HG02571 (cell line): ENCODE results near the gene ITGB3.

ENCODE experiments used
- ATAC-seq: cut with Tn5 transposase; IDR thresholded peaks from one replicate; pipeline ENCODE4 v1.9.1; 2021; ENCODE audit warnings: mild to moderate bottlenecking, moderate library complexity; ENCODE audit not compliant: unreplicated experiment

Gene ITGB3

DNA sequence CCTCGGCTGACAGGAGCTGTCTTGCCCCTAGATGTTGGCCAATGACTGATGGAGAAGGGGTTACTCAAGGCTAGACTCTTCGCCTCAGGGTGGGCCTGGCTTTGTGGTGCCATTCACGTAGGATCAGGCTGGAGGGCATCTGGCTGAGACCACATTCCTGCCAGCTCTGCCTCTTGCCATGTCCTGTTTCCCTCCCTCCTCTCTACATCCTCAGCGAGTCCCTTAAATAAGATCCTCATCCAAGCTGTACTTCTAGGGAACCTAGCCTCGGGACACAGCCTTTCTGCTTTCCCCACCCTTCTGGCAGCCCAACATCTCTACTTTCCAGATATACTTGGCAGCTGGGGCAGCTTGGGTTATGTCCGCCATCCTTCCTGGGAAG lies 42.2 kb downstream of the ITGB3 start:
- no peak for ATAC-seq

DNA sequence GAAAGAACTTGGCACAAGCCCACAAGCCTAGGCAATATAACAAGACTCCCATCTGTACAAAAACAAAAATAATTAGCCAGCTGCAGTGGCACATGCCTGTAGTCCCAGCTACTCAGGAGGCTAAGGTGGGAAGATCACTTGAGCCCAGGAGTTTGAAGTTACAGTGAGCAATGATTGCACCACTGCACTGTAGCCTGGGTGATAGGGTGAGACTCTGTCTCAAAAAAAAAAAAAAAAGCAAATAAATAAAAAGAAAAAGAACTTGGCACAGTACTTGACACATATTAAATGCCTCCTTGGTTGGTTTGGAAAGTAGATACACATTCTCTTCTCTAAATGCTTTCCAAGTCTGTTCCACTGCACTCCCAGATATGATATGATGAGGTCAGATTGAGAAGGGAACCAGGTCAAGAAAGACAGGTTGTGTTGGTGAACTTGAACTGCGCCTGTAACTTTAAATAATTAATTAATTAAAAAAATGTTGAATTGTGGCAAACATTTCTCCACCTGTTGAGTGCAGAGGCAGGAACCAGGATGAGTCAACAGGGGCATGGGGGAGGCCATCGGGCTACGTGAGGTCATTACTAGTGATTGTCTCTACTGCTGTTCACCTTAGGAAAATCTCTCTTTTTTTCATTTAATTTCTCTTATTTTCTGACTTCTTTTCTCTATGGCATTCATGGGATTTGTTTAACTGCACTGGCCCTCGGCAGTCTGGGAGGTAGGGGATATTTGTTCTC lies 44.2 kb downstream of the ITGB3 start:
- ATAC-seq, result no peak

DNA sequence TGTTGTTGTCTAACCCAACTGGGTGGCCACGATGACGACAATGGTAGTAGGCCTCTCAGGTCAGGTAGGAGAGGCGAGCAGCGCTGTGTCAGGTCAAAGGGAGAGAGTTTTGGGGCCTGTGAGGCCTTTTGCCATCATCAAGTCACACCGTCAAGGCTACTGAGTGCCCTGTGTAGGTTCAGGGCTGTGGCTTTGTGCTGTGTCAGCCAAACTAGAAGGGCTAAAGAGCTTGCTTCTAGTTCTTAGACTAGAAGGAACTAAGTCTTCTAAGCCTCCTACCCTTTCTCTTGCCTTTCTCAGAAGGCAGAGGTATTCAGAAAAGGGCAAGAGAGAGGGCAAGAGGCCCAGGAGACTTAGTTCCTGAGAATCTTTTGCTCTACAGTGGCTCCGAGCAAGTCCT lies 45.1 kb downstream of the ITGB3 start:
- ATAC-seq, result no peak

DNA sequence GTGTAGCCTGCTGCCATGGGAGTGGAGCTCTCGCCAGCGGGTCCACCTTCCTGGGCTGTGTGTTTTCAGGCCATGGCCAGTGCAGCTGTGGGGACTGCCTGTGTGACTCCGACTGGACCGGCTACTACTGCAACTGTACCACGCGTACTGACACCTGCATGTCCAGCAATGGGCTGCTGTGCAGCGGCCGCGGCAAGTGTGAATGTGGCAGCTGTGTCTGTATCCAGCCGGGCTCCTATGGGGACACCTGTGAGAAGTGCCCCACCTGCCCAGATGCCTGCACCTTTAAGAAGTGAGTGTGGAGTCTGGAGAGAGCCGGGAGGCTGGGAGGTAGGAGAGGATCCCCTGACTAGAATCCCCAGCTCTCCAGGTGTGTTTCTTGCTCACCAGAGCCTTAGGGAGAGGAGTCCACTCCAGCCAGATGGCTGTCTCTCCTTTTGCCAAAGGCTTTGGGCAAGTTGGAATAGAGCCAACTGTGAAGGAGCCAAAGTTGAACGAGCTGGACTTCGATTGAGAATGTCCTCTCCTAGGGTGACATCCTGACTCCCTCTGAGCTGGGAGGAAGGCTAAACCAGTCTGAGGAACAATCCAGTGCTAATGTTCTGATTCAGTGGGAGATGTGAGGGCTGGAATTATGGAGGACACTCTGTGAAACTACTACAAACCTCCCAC lies 45.7 kb downstream of the ITGB3 start:
- ATAC-seq, result no peak

DNA sequence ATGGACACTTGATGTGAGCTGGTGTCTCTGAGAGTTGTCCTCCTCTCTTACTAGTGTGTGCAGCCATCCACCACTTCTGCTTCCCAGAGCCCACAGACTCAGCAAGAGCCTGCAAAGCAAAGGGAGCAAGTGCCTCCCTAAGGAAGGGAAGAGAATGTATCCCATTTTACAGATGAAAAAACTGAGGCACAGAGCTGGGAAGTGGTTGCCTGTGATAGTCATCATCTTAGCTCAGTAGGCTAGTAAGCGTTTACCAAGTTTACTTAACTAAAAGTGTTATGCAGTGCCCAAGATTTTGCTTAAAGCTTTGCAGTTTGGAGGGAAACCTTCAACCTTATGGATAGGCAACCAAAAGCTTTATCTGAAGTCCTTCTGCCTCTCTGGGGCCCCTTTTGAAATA lies 47.1 kb downstream of the ITGB3 start:
- ATAC-seq, result no peak

DNA sequence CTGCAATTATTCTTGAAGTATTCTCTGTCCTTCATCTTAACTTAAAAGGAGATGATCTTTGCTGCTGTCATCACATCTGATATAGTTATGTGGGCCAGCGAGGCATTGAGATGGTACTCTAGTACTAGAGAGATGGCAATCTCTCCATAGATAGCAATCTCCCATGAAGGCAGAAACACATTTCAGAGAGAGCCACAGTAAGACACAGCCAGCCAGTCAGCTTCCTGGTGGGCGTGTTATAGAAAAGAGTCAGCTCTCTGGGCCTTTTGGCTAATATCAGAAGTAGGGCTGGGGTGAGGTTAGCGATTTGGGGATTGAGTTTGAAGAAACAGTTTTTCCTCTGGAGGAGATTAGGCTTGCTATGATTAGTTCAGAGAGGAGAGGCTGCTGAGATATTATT lies 47.5 kb downstream of the ITGB3 start:
- ATAC-seq, result no peak

DNA sequence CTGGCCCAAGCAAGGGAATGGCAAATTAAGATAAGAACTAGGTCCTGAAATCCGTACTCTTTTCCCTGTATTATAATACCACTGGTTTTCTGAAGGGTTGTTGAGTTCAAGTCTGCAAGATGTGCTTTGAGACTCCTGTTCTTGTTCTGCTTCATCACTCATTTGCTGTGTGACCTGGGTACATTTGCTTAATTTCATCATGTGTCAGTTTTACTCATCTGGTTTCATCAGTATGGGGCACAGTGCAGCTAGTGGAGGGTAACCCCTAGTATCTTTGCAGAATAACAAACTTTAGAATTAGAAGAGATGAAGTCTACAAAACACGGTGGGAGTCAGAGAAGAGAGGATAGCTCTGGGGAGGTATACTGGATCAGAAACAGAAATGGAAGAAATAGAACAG lies 48.2 kb downstream of the ITGB3 start:
- ATAC-seq, result no peak

DNA sequence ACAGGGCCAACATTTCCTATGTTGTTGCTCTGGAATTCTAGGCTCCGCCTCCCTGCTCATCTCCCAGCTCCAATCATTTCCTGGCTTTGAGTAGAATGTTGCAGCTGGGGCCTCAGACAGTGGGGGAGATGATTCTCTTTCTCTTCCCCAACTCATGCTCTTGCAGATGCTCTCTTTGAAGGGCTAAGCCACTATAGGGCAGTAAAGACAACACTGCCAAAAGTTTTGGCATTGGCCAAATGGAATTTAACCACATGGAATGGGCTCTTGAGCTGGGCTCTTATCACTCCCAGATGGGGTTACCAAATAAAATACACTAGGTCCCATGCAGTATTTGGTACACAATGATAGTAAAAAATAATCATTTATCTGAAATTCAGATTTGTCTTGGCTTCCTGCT lies 50.6 kb downstream of the ITGB3 start:
- no peak for ATAC-seq

DNA sequence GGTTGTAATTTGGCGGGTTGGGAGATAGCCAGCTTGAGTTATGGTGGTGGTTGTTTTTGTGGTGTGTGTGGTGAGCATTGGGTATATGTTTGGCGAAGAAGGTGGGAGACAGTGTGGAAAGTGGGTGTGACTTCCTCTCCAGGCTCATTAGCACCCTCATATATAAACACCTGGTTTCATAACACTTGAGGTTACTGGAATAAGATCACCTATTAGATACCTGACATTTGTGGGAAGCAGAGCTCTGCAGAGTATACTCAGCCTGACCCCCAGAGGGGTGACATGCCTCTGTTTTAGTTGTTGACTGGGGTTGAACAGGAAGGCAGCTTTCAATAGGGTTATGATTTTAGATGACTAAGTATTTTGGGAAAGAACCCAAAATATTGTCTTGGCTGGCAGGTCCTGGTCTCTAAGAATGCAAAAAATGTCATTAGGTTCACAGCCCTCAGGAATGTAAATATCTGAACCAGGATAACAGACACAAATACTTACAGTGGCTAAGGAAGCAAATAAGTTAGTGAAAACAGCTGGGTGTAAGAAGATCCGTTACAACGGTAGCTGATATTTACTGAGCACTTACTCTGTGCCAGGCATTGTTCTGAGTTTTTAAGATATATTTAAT lies 51.8 kb downstream of the ITGB3 start:
- ATAC-seq, result no peak

DNA sequence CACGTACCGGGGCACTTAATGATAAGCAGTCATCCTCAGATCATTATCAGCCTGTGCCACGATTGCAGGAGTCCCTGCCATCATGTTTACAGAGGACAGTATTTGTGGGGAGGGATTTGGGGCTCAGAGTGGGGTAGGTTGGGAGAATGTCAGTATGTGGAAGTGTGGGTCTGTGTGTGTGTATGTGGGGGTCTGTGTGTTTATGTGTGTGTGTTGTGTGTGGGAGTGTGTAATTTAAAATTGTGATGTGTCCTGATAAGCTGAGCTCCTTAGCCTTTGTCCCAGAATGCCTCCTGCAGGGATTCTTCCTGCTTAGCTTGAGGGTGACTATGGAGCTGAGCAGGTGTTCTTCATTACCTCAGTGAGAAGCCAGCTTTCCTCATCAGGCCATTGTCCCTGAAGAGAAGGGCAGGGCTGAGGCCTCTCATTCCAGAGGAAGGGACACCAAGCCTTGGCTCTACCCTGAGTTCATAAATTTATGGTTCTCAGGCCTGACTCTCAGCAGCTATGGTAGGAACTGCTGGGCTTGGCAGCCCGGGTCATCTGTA lies 56.6 kb downstream of the ITGB3 start:
- no peak for ATAC-seq

DNA sequence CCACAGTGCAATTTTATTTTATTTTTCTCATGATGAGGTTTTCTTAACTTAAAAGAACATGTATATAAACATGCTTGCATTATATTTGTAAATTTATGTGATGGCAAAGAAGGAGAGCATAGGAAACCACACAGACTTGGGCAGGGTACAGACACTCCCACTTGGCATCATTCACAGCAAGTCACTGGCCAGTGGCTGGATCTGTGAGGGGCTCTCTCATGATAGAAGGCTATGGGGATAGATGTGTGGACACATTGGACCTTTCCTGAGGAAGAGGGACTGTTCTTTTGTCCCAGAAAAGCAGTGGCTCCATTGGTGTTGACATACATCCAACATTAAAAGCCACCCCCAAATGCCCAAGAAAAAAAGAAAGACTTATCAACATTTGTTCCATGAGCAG lies 57.8 kb downstream of the ITGB3 start:
- no peak for ATAC-seq

DNA sequence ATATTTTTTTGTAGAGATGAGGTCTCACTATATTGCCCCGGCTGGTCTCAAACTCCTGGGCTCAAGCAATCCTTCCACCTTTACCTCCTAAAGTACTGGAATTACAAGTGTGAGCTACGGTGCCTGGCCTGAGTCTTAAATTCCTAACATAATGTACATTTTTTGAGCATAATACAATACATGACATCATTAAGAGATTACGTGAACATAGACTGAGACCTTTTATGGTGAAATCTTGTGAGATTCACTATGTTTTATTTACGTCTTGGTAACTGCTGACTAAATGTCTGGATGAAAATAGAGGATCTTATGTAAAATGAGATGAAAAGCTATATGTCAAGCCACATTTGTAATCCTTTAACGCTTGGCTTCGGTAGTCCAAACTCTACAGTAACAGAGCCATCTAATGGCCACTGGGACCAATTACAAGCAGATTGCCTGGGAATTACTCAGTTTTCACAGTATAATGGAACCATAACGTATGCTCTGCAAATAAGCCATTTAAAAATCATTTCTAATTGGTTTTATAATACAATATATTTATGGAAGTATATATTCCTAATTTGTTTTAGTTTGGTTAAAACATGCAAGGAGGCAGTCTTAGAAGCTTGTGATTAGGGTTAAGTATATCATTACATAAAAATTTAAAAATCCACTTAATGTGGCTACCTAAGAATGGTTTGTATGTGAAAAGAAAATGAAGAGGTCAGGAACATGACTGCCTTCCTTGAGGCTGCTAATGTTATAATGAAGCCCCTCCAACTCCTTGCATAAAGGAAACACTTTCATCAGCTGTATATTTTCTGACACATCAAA lies 62.0 kb downstream of the ITGB3 start:
- ATAC-seq, result no peak

DNA sequence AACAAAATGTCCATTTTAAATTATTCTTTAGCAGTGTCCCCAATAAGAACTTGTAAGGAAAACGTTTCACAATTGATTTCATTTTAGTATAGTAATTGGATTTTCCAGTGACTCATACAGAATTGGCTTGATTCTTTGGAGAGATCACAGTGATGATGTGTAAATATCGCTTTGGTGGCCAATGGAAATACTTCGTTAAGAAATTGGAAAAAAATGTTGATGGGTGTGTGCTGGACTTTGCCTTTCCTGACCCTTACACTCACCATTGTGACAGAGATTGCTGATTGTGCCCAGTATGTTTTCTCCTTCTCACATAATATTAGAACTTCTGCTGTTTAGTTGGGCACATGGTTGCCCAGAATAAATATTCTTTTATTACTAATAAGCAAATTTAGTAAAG lies 62.7 kb downstream of the ITGB3 start:
- ATAC-seq, result no peak

DNA sequence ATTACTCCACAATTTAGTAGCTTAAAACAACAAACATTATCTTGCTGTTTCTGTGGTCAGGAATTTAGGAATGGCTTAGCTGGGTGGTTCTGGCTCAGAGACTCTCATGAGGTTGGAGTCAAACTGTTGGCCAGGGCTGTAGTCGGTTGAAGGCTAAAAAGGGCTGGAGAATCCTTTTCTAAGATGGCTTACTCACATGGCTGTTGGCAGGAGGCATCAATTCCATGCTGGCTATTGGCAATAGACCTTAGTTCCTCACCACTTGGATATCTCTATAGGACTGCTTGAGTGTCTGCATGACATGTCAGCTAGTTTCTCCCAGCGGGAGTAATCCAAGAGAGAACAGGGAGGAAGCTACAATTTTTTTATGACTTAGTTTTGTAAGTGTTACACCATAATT lies 63.5 kb downstream of the ITGB3 start:
- ATAC-seq, result no peak

DNA sequence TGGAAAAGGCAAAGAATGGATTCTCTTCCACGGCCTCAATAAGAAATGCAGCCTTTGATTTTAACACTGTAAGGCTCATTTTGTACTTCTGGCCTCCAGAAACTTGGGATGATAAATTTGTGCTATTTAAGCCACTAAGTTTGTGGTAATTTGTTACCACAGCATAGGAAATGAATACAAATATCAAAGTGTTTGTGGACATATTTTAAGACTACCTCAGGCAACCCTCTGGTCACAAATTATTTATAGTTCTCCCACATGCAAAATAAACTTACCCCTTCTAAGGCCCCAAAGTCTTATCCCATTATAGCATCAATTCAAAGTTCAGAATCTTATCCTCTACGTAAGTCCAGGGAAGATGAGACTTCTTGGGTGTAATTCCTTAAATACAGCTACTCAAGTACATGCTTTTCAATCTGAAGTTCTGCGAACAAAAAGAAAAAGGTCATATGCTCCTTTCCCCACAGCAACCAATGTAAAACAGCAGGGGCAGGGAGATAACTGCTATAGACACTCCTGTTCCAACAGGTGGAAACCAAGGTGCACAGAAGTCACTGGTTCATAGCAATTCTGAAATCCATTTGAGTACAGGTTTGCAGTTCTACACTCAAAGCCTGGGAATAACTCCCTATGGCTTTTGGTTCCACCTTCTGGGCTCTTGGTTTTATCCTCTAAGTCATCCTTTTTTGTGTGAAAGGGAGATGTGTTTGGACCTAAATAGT lies 64.7 kb downstream of the ITGB3 start:
- no peak for ATAC-seq

DNA sequence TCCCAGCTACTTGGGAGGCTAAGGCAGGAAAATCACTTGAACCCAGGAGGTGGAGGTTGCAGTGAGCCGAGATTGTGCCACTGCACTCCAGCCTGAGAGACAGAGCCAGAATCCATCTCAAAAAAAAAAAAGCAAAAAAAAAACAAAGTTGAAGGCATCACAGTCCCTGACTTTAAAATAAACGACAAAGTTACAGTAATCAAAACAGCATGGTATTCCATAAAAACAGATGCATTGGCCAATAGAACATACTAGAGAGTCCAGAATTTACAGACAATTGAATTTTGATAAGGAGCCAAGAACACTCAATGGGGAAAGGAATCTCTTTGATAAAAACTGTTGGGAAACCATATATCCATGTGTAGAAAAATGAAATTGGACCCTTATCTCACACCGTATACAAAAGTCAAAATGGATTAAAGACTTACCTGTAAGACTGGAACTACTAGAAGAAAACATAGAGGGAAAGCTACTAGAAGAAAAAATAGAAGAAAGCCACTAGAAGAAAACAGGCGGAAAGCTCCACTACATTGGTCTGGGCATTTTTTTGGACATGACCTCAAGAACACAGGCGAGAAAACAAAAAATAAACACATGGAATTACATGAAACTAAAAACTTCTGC lies 67.4 kb downstream of the ITGB3 start:
- no peak for ATAC-seq

DNA sequence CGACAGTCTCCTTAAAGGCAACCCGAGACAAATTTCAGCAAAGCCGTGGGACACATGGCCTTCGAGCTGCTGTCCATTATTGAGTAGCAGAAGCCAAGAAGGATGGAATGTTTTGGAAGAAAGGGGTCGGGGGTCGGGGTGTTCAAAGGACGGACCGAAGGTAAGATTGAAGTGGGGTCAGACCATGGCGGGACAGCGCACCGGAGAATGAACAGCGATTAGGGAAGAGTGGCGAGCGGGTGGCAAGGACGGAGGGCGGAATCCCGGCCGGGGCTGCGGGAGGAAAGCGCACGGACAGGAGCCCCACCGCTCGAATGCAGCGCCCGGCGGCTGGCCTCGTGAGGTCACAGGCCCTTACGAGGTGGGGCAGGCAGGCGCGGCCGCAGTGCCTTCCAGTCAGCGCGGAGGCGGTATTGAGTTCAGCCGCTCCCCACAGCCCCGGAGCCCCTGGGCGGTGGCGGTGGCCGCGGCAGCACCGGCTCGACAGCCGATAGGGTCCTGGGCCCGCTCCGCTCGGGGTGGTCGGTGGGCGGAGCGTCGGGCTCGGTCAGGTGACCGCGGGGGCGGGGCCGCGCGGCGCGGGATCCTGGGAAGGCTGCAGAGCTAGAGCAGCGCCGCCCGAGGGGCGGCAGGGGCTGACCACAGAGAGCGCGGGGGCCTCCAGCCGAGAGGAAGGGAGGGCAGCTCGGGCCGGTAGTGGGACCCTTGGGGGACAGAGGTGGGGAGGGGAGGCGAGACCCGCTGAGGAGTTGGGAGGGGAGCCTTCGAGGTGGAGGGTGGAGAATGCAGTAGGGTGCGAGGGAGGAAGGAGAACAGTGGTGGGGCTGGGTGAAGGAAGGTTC lies 70.0 kb downstream of the ITGB3 start, which contains the start of gene EFCAB13:
Gene EFCAB13 (plus strand): TSS at position 574 of the 842 bp plus-strand sequence. CDS start 4,399 bp downstream, outside the sequence.
- ATAC-seq, result peak; percentile 85

DNA sequence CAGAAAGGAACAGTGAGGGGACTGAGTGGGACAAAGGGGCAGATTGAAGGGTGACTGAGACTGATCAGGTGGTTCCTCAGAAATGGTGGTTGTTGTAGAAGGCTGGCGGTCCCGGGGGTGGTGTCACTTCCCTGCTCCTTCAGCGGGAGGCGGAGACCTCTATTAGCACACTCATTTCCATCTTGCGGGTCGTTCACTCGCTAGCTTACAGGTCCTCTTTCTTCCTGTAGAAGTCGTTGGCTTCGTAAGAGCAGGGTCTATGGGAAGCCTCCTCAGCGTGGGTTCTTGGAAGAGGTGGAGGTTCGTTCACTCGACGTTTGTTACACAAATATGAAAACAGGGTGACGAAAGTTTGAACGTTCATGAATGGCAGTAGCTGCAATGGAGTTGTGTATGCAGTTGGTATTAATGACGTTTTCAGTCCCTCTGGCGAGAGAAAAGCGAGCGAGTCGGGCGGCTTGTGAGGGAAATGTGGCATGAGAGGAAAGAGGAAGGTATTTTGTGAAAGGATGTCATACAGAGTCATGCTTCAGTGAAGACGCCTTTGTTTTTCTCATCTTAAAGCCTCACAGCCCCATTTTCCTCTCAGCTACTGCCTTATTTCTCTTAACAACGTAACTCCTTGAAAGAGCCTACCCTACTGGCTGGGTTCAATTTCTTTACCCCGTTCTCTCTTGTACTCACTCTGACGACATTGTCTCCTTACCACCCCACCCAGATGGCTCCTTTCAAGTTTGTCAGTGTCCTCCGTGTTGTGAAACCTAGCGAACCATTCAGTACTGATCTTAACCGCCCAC lies 70.8 kb downstream of the ITGB3 start:
- ATAC-seq, result peak; percentile 32
